ENCODE measurements around the gene BCL3. TPM values are rescaled to one million over a fixed set of nuclear protein-coding genes. Genes with fewer than 3 reads are reported as not detected.

The BCL3 gene
- total and polyA plus RNA-seq, 2 of the 13 experiments (the other 11 are each of a cell fraction or from before 2014, with no cell fraction given), result 2.3 to 4.0 TPM

- TF ChIP-seq TFDP2 (CRISPR knock-in tag; IDR thresholded peaks at IDR 0.05) (no peak), FOXA1 (IDR thresholded peaks at IDR 0.05) (no peak), FOXA1 (CRISPR knock-in tag; IDR thresholded peaks at IDR 0.05) (peak; percentile 40; the same call in 1 of the 2 replicates), MED1 (CRISPR knock-in tag; IDR thresholded peaks at IDR 0.05) (no peak), MLX (CRISPR knock-in tag; IDR thresholded peaks at IDR 0.05) (no peak), ZNF44 (CRISPR knock-in tag; IDR thresholded peaks at IDR 0.05) (no peak), POLR2A (IDR thresholded peaks at IDR 0.05; ENCODE audit: insufficient read depth in 1 of 2, low read depth in 2 of 2, low read length in 2 of 2) (no peak), ZNF232 (CRISPR knock-in tag; IDR thresholded peaks at IDR 0.05; ENCODE audit: borderline replicate concordance) (no peak), CENPBD1 (CRISPR knock-in tag; IDR thresholded peaks at IDR 0.05; ENCODE audit: borderline replicate concordance, low read depth) (no peak), PRPF4 (IDR thresholded peaks at IDR 0.05; ENCODE audit: low read depth, low read length, poor library complexity, severe bottlenecking) (no peak), MNT (IDR thresholded peaks at IDR 0.05) (no peak), IRF9 (CRISPR knock-in tag; IDR thresholded peaks at IDR 0.05; ENCODE audit: borderline replicate concordance) (no peak), ZNF614 (CRISPR knock-in tag; IDR thresholded peaks at IDR 0.05; ENCODE audit: borderline replicate concordance) (no peak), BCL6 (CRISPR knock-in tag; IDR thresholded peaks at IDR 0.05) (peak; percentile 41; the same call in 1 of the 2 replicates), ZBTB1 (CRISPR knock-in tag; IDR thresholded peaks at IDR 0.05; ENCODE audit: borderline replicate concordance) (no peak), HDAC6 (IDR thresholded peaks at IDR 0.05; ENCODE audit: low read depth, low read length) (no peak), ZNF678 (CRISPR knock-in tag; IDR thresholded peaks at IDR 0.05) (no peak), SMAD1 (CRISPR knock-in tag; IDR thresholded peaks at IDR 0.05; ENCODE audit: borderline replicate concordance, low read depth) (no peak), HMGXB3 (CRISPR knock-in tag; IDR thresholded peaks at IDR 0.05; ENCODE audit: borderline replicate concordance) (no peak), ZNF780A (CRISPR knock-in tag; IDR thresholded peaks at IDR 0.05) (no peak)
Observed at GRCh38 chr19:44752816-44753625, 4.5 kb downstream of the BCL3 start (continued).
